Activated CD4-positive, alpha-beta T cell treated with anti-CD3 and anti-CD28 coated beads, Interleukin-2, amount 10 ng/mL, durations not matched to agents 24 days and 14 days (primary cell): ENCODE results near the gene LYRM4. TPM values are rescaled to one million over a fixed set of nuclear protein-coding genes. Genes with fewer than 3 reads are reported as not detected.

Source experiments
- DNase-seq: peaks from one replicate; pipeline ENCODE4 v3.0.0; 2022
- H3K27ac Mint-ChIP-seq: one replicate; pipeline ENCODE4 v1.8.0; 2022; ENCODE audit warnings: mild to moderate bottlenecking, mixed read lengths
- H3K27me3 Mint-ChIP-seq: one replicate; pipeline ENCODE4 v1.8.0; 2022; ENCODE audit warnings: mixed read lengths
- H3K36me3 Mint-ChIP-seq: one replicate; pipeline ENCODE4 v1.8.0; 2022; ENCODE audit warnings: low read depth, mild to moderate bottlenecking, mixed read lengths
- H3K4me1 Mint-ChIP-seq: one replicate; pipeline ENCODE4 v1.8.0; 2021; ENCODE audit warnings: mixed read lengths
- H3K4me3 Mint-ChIP-seq: one replicate; pipeline ENCODE4 v1.8.0; 2022; ENCODE audit warnings: mild to moderate bottlenecking, moderate library complexity, mixed read lengths
- H3K9me3 Mint-ChIP-seq: one replicate; pipeline ENCODE4 v1.8.0; 2021; ENCODE audit warnings: mixed read lengths
- intact Hi-C: fragments of 100-400 bp; cut with micrococcal nuclease; formaldehyde crosslinking; loops from one replicate; pipeline ENCODE4 v1.15.1; 2023
- total RNA-seq: library from RNA; stranded (reverse); gene quantifications from 2 replicates; pipeline ENCODE4 v1.2.3, GENCODE V29; 2022

The LYRM4 gene
- total RNA-seq, 1 donor from 2014 or later = 49.4 TPM

- Mint-ChIP-seq H3K27ac (no peak overlapping the region), H3K36me3 (no peaks in the 10 kb centered on the region), H3K9me3 (no peaks in the 10 kb centered on the region), H3K4me3 (no peak overlapping the region), H3K27me3 (no peaks in the 10 kb centered on the region), H3K4me1 (no peaks in the 10 kb centered on the region)
- DNase-seq = no peak
- intact Hi-C loops = no loop called here
These were observed 148.5 kb downstream of the LYRM4 start for GRCh38 chr6:5112066-5112799.

GRCh38 chr6:5111626-5112025 lies 149.1 kb downstream of the LYRM4 start:
- no peak overlapping the region for H3K27ac Mint-ChIP-seq
- H3K4me1 Mint-ChIP-seq = no peaks in the 10 kb centered on the region
- H3K36me3 Mint-ChIP-seq = no peaks in the 10 kb centered on the region
- H3K4me3 Mint-ChIP-seq = no peak overlapping the region
- no peaks in the 10 kb centered on the region for H3K27me3 Mint-ChIP-seq
- DNase-seq = no peak
- intact Hi-C loops = no loop called here
- H3K9me3 Mint-ChIP-seq = no peaks in the 10 kb centered on the region

GRCh38 chr6:5110246-5110645 lies 150.5 kb downstream of the LYRM4 start:
- Mint-ChIP-seq H3K9me3 (no peaks in the 10 kb centered on the region), H3K36me3 (no peaks in the 10 kb centered on the region), H3K4me1 (no peaks in the 10 kb centered on the region), H3K27me3 (no peaks in the 10 kb centered on the region), H3K27ac (no peak overlapping the region), H3K4me3 (no peak overlapping the region)
- DNase-seq = no peak
- intact Hi-C loops = no loop called here

- no peaks in the 10 kb centered on the region for H3K36me3 Mint-ChIP-seq
- no peaks in the 10 kb centered on the region for H3K9me3 Mint-ChIP-seq
- no peaks in the 10 kb centered on the region for H3K27me3 Mint-ChIP-seq
- H3K4me1 Mint-ChIP-seq = no peaks in the 10 kb centered on the region
- H3K4me3 Mint-ChIP-seq = no peak overlapping the region
- H3K27ac Mint-ChIP-seq = no peak overlapping the region
- DNase-seq = no peak
- intact Hi-C loops = no loop called here
These were observed 151.3 kb downstream of the LYRM4 start for GRCh38 chr6:5109436-5109835.

- DNase-seq = no peak
- Mint-ChIP-seq H3K9me3 (no peaks in the 10 kb centered on the region), H3K36me3 (no peaks in the 10 kb centered on the region), H3K4me3 (no peak overlapping the region), H3K27ac (no peak overlapping the region), H3K27me3 (no peaks in the 10 kb centered on the region), H3K4me1 (no peaks in the 10 kb centered on the region)
- intact Hi-C loops = no loop called here
These were observed 152.1 kb downstream of the LYRM4 start for GRCh38 chr6:5108536-5109150.

GRCh38 chr6:5108068-5108467 lies 152.7 kb downstream of the LYRM4 start:
- no peak for DNase-seq
- H3K4me3 Mint-ChIP-seq = no peak overlapping the region

GRCh38 chr6:5107341-5107740 lies 153.4 kb downstream of the LYRM4 start:
- Mint-ChIP-seq H3K27me3 (no peaks in the 10 kb centered on the region), H3K4me3 (no peak overlapping the region), H3K4me1 (peaks cover 2% of the 10 kb centered on the region), H3K36me3 (no peaks in the 10 kb centered on the region), H3K9me3 (no peaks in the 10 kb centered on the region), H3K27ac (no peak overlapping the region)
- DNase-seq = no peak
- intact Hi-C loops = no loop called here

More at GRCh38 chr6:5108068-5108467, 152.7 kb downstream of the LYRM4 start:
- intact Hi-C loops = no loop called here
- Mint-ChIP-seq H3K27me3 (no peaks in the 10 kb centered on the region), H3K36me3 (no peaks in the 10 kb centered on the region), H3K27ac (no peak overlapping the region), H3K4me1 (no peaks in the 10 kb centered on the region), H3K9me3 (no peaks in the 10 kb centered on the region)

- no peaks in the 10 kb centered on the region for H3K27me3 Mint-ChIP-seq
- no peaks in the 10 kb centered on the region for H3K36me3 Mint-ChIP-seq
These were observed 155.6 kb downstream of the LYRM4 start for GRCh38 chr6:5105146-5105545.

GRCh38 chr6:5104667-5105066 lies 156.1 kb downstream of the LYRM4 start:
- no peak for DNase-seq
- Mint-ChIP-seq H3K9me3 (no peaks in the 10 kb centered on the region), H3K4me1 (peaks cover 2% of the 10 kb centered on the region), H3K4me3 (no peak overlapping the region), H3K36me3 (no peaks in the 10 kb centered on the region), H3K27me3 (no peaks in the 10 kb centered on the region), H3K27ac (no peak overlapping the region)
- intact Hi-C loops = no loop called here

More at GRCh38 chr6:5105146-5105545, 155.6 kb downstream of the LYRM4 start:
- Mint-ChIP-seq H3K27ac (no peak overlapping the region), H3K4me3 (no peak overlapping the region), H3K9me3 (no peaks in the 10 kb centered on the region), H3K4me1 (peaks cover 2% of the 10 kb centered on the region)
- no peak for DNase-seq
- intact Hi-C loops = no loop called here

GRCh38 chr6:5103250-5103649 lies 157.5 kb downstream of the LYRM4 start:
- intact Hi-C loops = no loop called here
- Mint-ChIP-seq H3K4me3 (no peak overlapping the region), H3K27me3 (no peaks in the 10 kb centered on the region), H3K9me3 (no peaks in the 10 kb centered on the region), H3K27ac (no peak overlapping the region), H3K36me3 (no peaks in the 10 kb centered on the region), H3K4me1 (peaks cover 2% of the 10 kb centered on the region)
- DNase-seq = no peak

- H3K27me3 Mint-ChIP-seq = no peaks in the 10 kb centered on the region
- no peak for DNase-seq
- H3K9me3 Mint-ChIP-seq = no peaks in the 10 kb centered on the region
- intact Hi-C loops = no loop called here
- H3K4me3 Mint-ChIP-seq = no peak overlapping the region
- H3K27ac Mint-ChIP-seq = no peak overlapping the region
- no peaks in the 10 kb centered on the region for H3K36me3 Mint-ChIP-seq
- H3K4me1 Mint-ChIP-seq = peaks cover 2% of the 10 kb centered on the region
These were observed 158.3 kb downstream of the LYRM4 start for GRCh38 chr6:5102267-5102970.

- Mint-ChIP-seq H3K27me3 (no peaks in the 10 kb centered on the region), H3K4me3 (no peak overlapping the region), H3K27ac (no peak overlapping the region), H3K4me1 (peaks cover 2% of the 10 kb centered on the region), H3K9me3 (no peaks in the 10 kb centered on the region), H3K36me3 (no peaks in the 10 kb centered on the region)
- intact Hi-C loops = no loop called here
- DNase-seq = no peak
These were observed 159.9 kb downstream of the LYRM4 start for GRCh38 chr6:5100806-5101205.

GRCh38 chr6:5099537-5099936 lies 161.2 kb downstream of the LYRM4 start:
- intact Hi-C loops = no loop called here
- no peak overlapping the region for H3K27ac Mint-ChIP-seq

GRCh38 chr6:5098501-5099270 lies 162.1 kb downstream of the LYRM4 start:
- Mint-ChIP-seq H3K27me3 (no peaks in the 10 kb centered on the region), H3K9me3 (no peaks in the 10 kb centered on the region), H3K4me1 (peaks cover 2% of the 10 kb centered on the region), H3K27ac (no peak overlapping the region), H3K36me3 (no peaks in the 10 kb centered on the region), H3K4me3 (no peak overlapping the region)
- intact Hi-C loops = no loop called here
- DNase-seq = no peak

More at GRCh38 chr6:5099537-5099936, 161.2 kb downstream of the LYRM4 start:
- H3K4me1 Mint-ChIP-seq = peaks cover 2% of the 10 kb centered on the region
- no peaks in the 10 kb centered on the region for H3K9me3 Mint-ChIP-seq
- no peaks in the 10 kb centered on the region for H3K36me3 Mint-ChIP-seq
- no peak for DNase-seq
- no peak overlapping the region for H3K4me3 Mint-ChIP-seq
- no peaks in the 10 kb centered on the region for H3K27me3 Mint-ChIP-seq
